ENCODE measurements around the gene PIP4K2B.

Gene PIP4K2B

GRCh38 chr17:38761612-38762011, 37.7 kb downstream of the PIP4K2B start:
- no peak overlapping the region for H3K4me3 ChIP-seq (ENCODE audit: low read depth, low read length)
- peak; percentile 42 for TF ChIP-seq CTCF (IDR thresholded peaks at IDR 0.05; ENCODE audit: low read depth, low read length, missing control alignments)
- DNase-seq (ENCODE audit: low read depth): no peak
- in situ Hi-C loops (cut with HindIII; ENCODE audit: low sequenced_read_pairs): no loop called here

GRCh38 chr17:38753071-38753506, 46.3 kb downstream of the PIP4K2B start:
- no peak for DNase-seq (ENCODE audit: low read depth)
- no peak for TF ChIP-seq CTCF (IDR thresholded peaks at IDR 0.05; ENCODE audit: low read depth, low read length, missing control alignments)
- peak overlapping the region; percentile 79 for H3K4me3 ChIP-seq (ENCODE audit: low read depth, low read length)
- in situ Hi-C loops (cut with HindIII; ENCODE audit: low sequenced_read_pairs): no loop called here

- no peak for TF ChIP-seq CTCF (IDR thresholded peaks at IDR 0.05; ENCODE audit: low read depth, low read length, missing control alignments)
- peak within 1 kb of the TSS; percentile 79 for H3K4me3 ChIP-seq (ENCODE audit: low read depth, low read length)
- in situ Hi-C loops (cut with HindIII; ENCODE audit: low sequenced_read_pairs): no loop called here
- DNase-seq (ENCODE audit: low read depth): peak; percentile 97
Measured at GRCh38 chr17:38752308-38753070, 46.9 kb downstream of the PIP4K2B start, which contains the start of gene PSMB3. Gene PSMB3 (plus strand): TSS chr17:38752741. CDS start chr17:38752827, 86 bp downstream.

GRCh38 chr17:38751808-38752307, 47.5 kb downstream of the PIP4K2B start:
- peak overlapping the region; percentile 79 for H3K4me3 ChIP-seq (ENCODE audit: low read depth, low read length)
- in situ Hi-C loops (cut with HindIII; ENCODE audit: low sequenced_read_pairs): no loop called here
- TF ChIP-seq CTCF (IDR thresholded peaks at IDR 0.05; ENCODE audit: low read depth, low read length, missing control alignments): no peak
- DNase-seq (ENCODE audit: low read depth): peak; percentile 60

- DNase-seq (ENCODE audit: low read depth): no peak
- in situ Hi-C loops (cut with HindIII; ENCODE audit: low sequenced_read_pairs): no loop called here
- TF ChIP-seq CTCF (IDR thresholded peaks at IDR 0.05; ENCODE audit: low read depth, low read length, missing control alignments): no peak
- peak overlapping the region; percentile 79 for H3K4me3 ChIP-seq (ENCODE audit: low read depth, low read length)
Measured at GRCh38 chr17:38751144-38751807, 48.1 kb downstream of the PIP4K2B start.

GRCh38 chr17:38750312-38751121, 48.8 kb downstream of the PIP4K2B start:
- no peak for DNase-seq (ENCODE audit: low read depth)
- TF ChIP-seq CTCF (IDR thresholded peaks at IDR 0.05; ENCODE audit: low read depth, low read length, missing control alignments): no peak
- H3K4me3 ChIP-seq (ENCODE audit: low read depth, low read length): peak overlapping the region; percentile 93
- in situ Hi-C loops (cut with HindIII; ENCODE audit: low sequenced_read_pairs): no loop called here

Data from astrocyte of the cerebellum (primary cell).